ENCODE data around the gene CCNJL.

The CCNJL gene

GRCh38 chr5:160289721-160290120, 22.6 kb downstream of the CCNJL start:
- DNase-seq, result no peak

GRCh38 chr5:160289356-160289651, 23.1 kb downstream of the CCNJL start:
- DNase-seq, result no peak

GRCh38 chr5:160287378-160288051, 24.8 kb downstream of the CCNJL start:
- no peak for DNase-seq

- no peak for DNase-seq
Observed at GRCh38 chr5:160286947-160287346, 25.4 kb downstream of the CCNJL start.

- no peak for DNase-seq
Observed at GRCh38 chr5:160285316-160285715, 27.0 kb downstream of the CCNJL start.

GRCh38 chr5:160284291-160284873, 28.0 kb downstream of the CCNJL start:
- DNase-seq, result no peak

- DNase-seq, result no peak
Observed at GRCh38 chr5:160281275-160281674, 31.1 kb downstream of the CCNJL start.

GRCh38 chr5:160280384-160281095, 31.8 kb downstream of the CCNJL start:
- no peak for DNase-seq

- DNase-seq, result no peak
Observed at GRCh38 chr5:160278343-160278742, 34.0 kb downstream of the CCNJL start.

- DNase-seq, result no peak
Observed at GRCh38 chr5:160274483-160274931, 37.9 kb downstream of the CCNJL start.

GRCh38 chr5:160272889-160273288, 39.5 kb downstream of the CCNJL start:
- DNase-seq, result no peak

GRCh38 chr5:160272264-160272663, 40.1 kb downstream of the CCNJL start:
- DNase-seq, result no peak

GRCh38 chr5:160271836-160272235, 40.5 kb downstream of the CCNJL start:
- no peak for DNase-seq

GRCh38 chr5:160271396-160271795, 41.0 kb downstream of the CCNJL start:
- no peak for DNase-seq

- DNase-seq, result no peak
Observed at GRCh38 chr5:160270704-160271103, 41.7 kb downstream of the CCNJL start.

- DNase-seq, result no peak
Observed at GRCh38 chr5:160269017-160269416, 43.3 kb downstream of the CCNJL start.

- no peak for DNase-seq
Observed at GRCh38 chr5:160268121-160268520, 44.2 kb downstream of the CCNJL start.

- no peak for DNase-seq
Observed at GRCh38 chr5:160266752-160267345, 45.5 kb downstream of the CCNJL start.

GRCh38 chr5:160266044-160266443, 46.3 kb downstream of the CCNJL start:
- no peak for DNase-seq

- DNase-seq, result no peak
Observed at GRCh38 chr5:160263326-160263855, 49.0 kb downstream of the CCNJL start.

- no peak for DNase-seq
Observed at GRCh38 chr5:160262151-160263074, 50.0 kb downstream of the CCNJL start.
